Measurements from ENCODE around the gene DAGLA.

DNA sequence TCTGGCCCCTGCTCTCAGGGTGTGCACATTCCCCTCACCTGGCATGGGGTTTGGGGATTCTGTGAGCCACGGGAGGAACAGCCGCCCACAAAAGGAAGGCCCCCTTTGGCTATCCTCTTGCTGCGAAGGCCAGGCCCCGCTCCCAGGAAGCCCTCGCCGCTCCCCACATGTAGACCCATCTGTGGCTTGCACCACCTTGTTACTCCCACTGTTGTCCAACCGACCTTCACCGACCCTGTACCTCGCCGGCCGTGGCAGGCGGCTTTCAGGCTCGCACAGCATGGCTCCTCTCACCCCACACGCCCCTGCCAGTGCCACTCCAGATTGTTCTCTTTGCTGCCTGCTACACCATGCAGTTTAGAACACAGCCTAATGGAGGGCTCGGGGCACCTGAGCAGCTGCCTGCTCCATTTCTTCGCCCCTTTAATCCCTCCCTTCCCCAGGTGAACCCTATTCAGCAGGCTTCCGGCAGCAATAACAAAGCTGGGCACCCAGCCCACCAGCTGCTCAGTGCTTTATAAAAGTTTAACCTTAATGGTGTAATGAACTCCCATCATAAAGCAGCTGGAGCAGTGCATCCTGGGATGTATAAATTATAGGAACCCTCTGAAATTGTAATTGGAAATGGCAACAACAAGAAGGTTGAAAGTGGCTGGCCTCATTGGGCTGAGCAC, 10.7 kb downstream of the DAGLA start:
- TF ChIP-seq POLR2AphosphoS5 (IDR thresholded peaks at IDR 0.05) (no peak), CTCF (IDR thresholded peaks at IDR 0.05) (no peak), POLR2A (IDR thresholded peaks at IDR 0.05) (no peak)
